Activated CD8-positive, alpha-beta T cell treated with anti-CD3 and anti-CD28 coated beads for 36 hours (primary cell): Measurements from ENCODE around the gene PRKAR1A. TPM values are rescaled to one million over a fixed set of nuclear protein-coding genes. Genes with fewer than 3 reads are reported as not detected.

Source experiments
- ATAC-seq: fragments of 200-7000 bp; cut with Tn5 transposase; one replicate; pipeline ENCODE4 v1.10.0; 2021; ENCODE audit warnings: mild to moderate bottlenecking, moderate library complexity
- CTCF ChIA-PET: fragments of 350-600 bp; sonication (Branson Sonifier 250); formaldehyde crosslinking; loops from one replicate; lab custom pipeline; 2021; ENCODE audit warnings: antibody characterized with exemption; lab: Charles Lee
- POLR2A ChIA-PET: fragments of 350-600 bp; sonication (Branson Sonifier 250); formaldehyde crosslinking; loops from one replicate; lab custom pipeline; 2021; ENCODE audit warnings: antibody characterized with exemption; lab: Charles Lee
- DNase-seq: peaks from one replicate; pipeline ENCODE4 v3.0.0-alpha.2; 2020
- H3K27ac Mint-ChIP-seq: one replicate; pipeline ENCODE4 v1.8.0; 2021; ENCODE audit warnings: mild to moderate bottlenecking, mixed read lengths
- H3K27me3 Mint-ChIP-seq: one replicate; pipeline ENCODE4 v1.8.0; 2021; ENCODE audit warnings: mixed read lengths
- H3K36me3 Mint-ChIP-seq: one replicate; pipeline ENCODE4 v1.8.0; 2021; ENCODE audit warnings: low read depth, mixed read lengths
- H3K4me1 Mint-ChIP-seq: one replicate; pipeline ENCODE4 v1.8.0; 2021; ENCODE audit warnings: low read depth, mixed read lengths
- H3K4me3 Mint-ChIP-seq: one replicate; pipeline ENCODE4 v1.8.0; 2021; ENCODE audit warnings: mild to moderate bottlenecking, moderate library complexity, mixed read lengths
- H3K9me3 Mint-ChIP-seq: one replicate; pipeline ENCODE4 v1.8.0; 2021; ENCODE audit warnings: mixed read lengths
- intact Hi-C: fragments of 100-400 bp; cut with micrococcal nuclease; formaldehyde crosslinking; loops from one replicate; pipeline ENCODE4 v1.10.0; 2022
- total RNA-seq, 2 experiments: library from RNA; stranded (reverse); gene quantifications; one replicate each; pipeline ENCODE4 v1.2.3, GENCODE V29; 2021
- TF ChIP-seq, protein P1 (sequence below): fragments of 200-600 bp; IDR thresholded peaks from one replicate; pipeline ENCODE4 v1.8.0; 2022; ENCODE audit warnings: antibody characterized with exemption, mild to moderate bottlenecking

PRKAR1A gene
- total RNA-seq, 2 experiments from 2014 or later: 157 to 168 TPM

DNA sequence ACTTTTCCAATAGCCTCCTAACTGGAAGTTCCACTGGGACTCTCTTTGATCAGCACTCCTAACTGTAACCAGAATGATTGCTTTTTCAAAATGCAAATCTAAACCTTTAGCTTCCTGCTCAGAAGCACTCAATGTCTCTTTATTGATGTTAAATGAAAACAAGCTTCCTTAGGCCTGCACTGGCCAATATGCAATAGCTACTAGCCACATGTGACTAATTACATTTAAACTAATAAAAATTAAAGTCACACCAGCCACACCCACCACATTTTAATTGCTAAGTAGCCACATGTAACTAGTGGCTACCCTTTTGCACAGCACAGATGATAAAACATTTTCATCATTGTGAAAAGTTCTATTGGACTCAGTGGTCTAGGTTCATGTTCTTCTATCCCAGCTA is 57.1 kb downstream of the PRKAR1A start:
- ATAC-seq: no peak
- no peak overlapping the region for H3K4me3 Mint-ChIP-seq
- H3K27me3 Mint-ChIP-seq: peaks cover 5% of the 10 kb centered on the region
- no peaks in the 10 kb centered on the region for H3K4me1 Mint-ChIP-seq
- no peak for DNase-seq
- no peak overlapping the region for H3K27ac Mint-ChIP-seq
- H3K9me3 Mint-ChIP-seq: no peaks in the 10 kb centered on the region
- intact Hi-C loops: no loop called here
- no peaks in the 10 kb centered on the region for H3K36me3 Mint-ChIP-seq
- CTCF ChIA-PET: interaction anchor here (1.5 kb wide), 1 partner anchor 45 kb away, joined by 5 read pairs; no protein-coding TSS in a partner anchor
- POLR2A ChIA-PET: interaction anchor here (0.8 kb wide), 1 partner anchor 39 kb away, joined by 3 read pairs; no protein-coding TSS in a partner anchor
- TF ChIP-seq, protein P1, sequence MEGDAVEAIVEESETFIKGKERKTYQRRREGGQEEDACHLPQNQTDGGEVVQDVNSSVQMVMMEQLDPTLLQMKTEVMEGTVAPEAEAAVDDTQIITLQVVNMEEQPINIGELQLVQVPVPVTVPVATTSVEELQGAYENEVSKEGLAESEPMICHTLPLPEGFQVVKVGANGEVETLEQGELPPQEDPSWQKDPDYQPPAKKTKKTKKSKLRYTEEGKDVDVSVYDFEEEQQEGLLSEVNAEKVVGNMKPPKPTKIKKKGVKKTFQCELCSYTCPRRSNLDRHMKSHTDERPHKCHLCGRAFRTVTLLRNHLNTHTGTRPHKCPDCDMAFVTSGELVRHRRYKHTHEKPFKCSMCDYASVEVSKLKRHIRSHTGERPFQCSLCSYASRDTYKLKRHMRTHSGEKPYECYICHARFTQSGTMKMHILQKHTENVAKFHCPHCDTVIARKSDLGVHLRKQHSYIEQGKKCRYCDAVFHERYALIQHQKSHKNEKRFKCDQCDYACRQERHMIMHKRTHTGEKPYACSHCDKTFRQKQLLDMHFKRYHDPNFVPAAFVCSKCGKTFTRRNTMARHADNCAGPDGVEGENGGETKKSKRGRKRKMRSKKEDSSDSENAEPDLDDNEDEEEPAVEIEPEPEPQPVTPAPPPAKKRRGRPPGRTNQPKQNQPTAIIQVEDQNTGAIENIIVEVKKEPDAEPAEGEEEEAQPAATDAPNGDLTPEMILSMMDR: no peak

GRCh38 chr17:68570526-68570925 is 58.3 kb downstream of the PRKAR1A start:
- TF ChIP-seq, protein P1: no peak
- POLR2A ChIA-PET: no interaction called here
- peaks cover 5% of the 10 kb centered on the region for H3K27me3 Mint-ChIP-seq
- H3K9me3 Mint-ChIP-seq: no peaks in the 10 kb centered on the region
- ATAC-seq (no peak), DNase-seq (no peak)
- CTCF ChIA-PET: no interaction called here
- intact Hi-C loops: no loop called here
- no peaks in the 10 kb centered on the region for H3K36me3 Mint-ChIP-seq
- no peak overlapping the region for H3K4me3 Mint-ChIP-seq
- H3K27ac Mint-ChIP-seq: no peak overlapping the region
- H3K4me1 Mint-ChIP-seq: no peaks in the 10 kb centered on the region

GRCh38 chr17:68572138-68572842 is 60.1 kb downstream of the PRKAR1A start:
- DNase-seq (no peak), ATAC-seq (no peak)
- CTCF ChIA-PET: interaction anchor here (1.0 kb wide), 1 partner anchor 42 kb away, joined by 3 read pairs; no protein-coding TSS in a partner anchor
- no peaks in the 10 kb centered on the region for H3K27me3 Mint-ChIP-seq
- intact Hi-C loops: no loop called here
- no peaks in the 10 kb centered on the region for H3K4me1 Mint-ChIP-seq
- POLR2A ChIA-PET: no interaction called here
- TF ChIP-seq, protein P1: no peak
- H3K9me3 Mint-ChIP-seq: no peaks in the 10 kb centered on the region
- no peak overlapping the region for H3K4me3 Mint-ChIP-seq
- no peaks in the 10 kb centered on the region for H3K36me3 Mint-ChIP-seq
- H3K27ac Mint-ChIP-seq: no peak overlapping the region

DNA sequence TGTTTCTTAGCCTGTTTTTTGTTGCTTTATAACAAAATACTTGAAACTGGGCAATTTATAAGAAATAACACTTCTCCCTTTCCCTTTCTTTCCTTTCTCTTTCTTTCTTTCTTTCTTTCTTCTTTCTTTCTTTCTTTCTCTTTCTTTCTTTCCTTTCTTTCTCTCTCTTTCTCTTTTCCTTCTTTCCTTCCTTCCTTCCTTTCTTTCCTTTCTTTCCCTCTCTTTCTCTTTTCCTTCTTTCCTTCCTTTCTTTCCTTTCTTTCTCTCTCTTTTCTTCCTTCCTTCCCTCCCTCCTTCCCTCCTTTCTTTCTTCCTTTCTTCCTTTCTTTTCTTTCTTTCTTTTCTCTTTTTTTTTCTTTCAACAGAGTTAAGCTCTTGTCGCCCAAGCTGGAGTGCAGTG is 61.1 kb downstream of the PRKAR1A start:
- Mint-ChIP-seq H3K36me3 (no peaks in the 10 kb centered on the region), H3K9me3 (no peaks in the 10 kb centered on the region), H3K27me3 (no peaks in the 10 kb centered on the region), H3K4me3 (no peak overlapping the region), H3K4me1 (no peaks in the 10 kb centered on the region), H3K27ac (no peak overlapping the region)
- POLR2A ChIA-PET: no interaction called here
- ATAC-seq (no peak), DNase-seq (no peak)
- intact Hi-C loops: no loop called here
- CTCF ChIA-PET: interaction anchor here (0.6 to 1.0 kb wide), 2 partner anchors 41 to 408 kb away, joined by 3 read pairs; no protein-coding TSS in a partner anchor
- TF ChIP-seq, protein P1: no peak

DNA sequence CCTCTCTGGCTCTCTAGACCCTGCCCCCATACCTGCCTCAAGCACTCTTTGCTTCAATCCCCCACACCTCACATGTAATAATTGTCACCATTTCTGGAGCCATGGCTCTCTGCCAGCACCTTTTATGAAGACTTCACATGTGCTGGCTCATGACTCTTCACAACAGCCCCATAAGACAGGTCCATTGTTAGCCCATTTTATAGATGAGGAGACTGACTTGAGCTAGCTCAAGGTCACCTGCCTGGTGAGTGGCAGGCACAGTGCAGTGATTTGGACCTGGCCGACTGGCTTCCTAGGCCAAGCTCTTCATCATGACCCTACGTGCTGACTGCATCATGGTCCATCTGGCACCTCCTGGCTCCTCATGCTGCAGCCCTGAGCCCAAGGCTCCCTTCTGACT is 63.9 kb downstream of the PRKAR1A start:
- Mint-ChIP-seq H3K36me3 (no peaks in the 10 kb centered on the region), H3K27ac (no peak overlapping the region), H3K4me1 (no peaks in the 10 kb centered on the region), H3K27me3 (no peaks in the 10 kb centered on the region), H3K4me3 (no peak overlapping the region), H3K9me3 (no peaks in the 10 kb centered on the region)
- CTCF ChIA-PET: no interaction called here
- intact Hi-C loops: no loop called here
- TF ChIP-seq, protein P1: no peak
- ATAC-seq (no peak), DNase-seq (no peak)
- POLR2A ChIA-PET: no interaction called here
